Stomach (tissue), 4 donors: ENCODE data around the gene HACE1.

Source experiments
- CTCF ChIP-seq, 7 experiments: fragments of 450-650 bp in 4 of 7; fragments of 200-600 bp in 3 of 7; sonication (generic) in 3 of 7; IDR thresholded peaks; one replicate each; pipeline ENCODE4 v1.5.1; 2016 to 2019; ENCODE audit warnings: antibody characterized with exemption in 7 of 7, control low read depth in 2 of 7, mild to moderate bottlenecking in 1 of 7
- POLR2A ChIP-seq, 4 donors: fragments of 450-650 bp; IDR thresholded peaks; one replicate each; pipeline ENCODE4 v1.6.1; 2016; ENCODE audit warnings: antibody characterized with exemption in 4 of 4, control low read depth in 2 of 4, mild to moderate bottlenecking in 1 of 4, moderate library complexity in 1 of 4
- POLR2AphosphoS5 ChIP-seq, 3 donors: sonication (generic); formaldehyde crosslinking; IDR thresholded peaks; one replicate each; pipeline ENCODE4 v1.6.1; 2016; ENCODE audit warnings: antibody characterized with exemption in 3 of 3

GRCh38 chr6:104837158-104837557, 22.6 kb downstream of the HACE1 start:
- TF ChIP-seq CTCF (IDR thresholded peaks at IDR 0.05) (no peak), POLR2AphosphoS5 (IDR thresholded peaks at IDR 0.05) (no peak), POLR2A (IDR thresholded peaks at IDR 0.05) (no peak)
